C4-2B (cell line): ENCODE data around the gene CLNK.

Experiments
- CTCF ChIP-seq: fragments of 450-650 bp; conservative IDR thresholded peaks from 2 replicates; pipeline ENCODE4 v1.5.1; 2017; ENCODE audit warnings: mild to moderate bottlenecking
- ZFX ChIP-seq: fragments of 450-650 bp; IDR thresholded peaks from 2 replicates; pipeline ENCODE4 v1.6.1; 2017

GRCh38 chr4:10576236-10576635 is 108.3 kb downstream of the CLNK start:
- TF ChIP-seq CTCF (no peak), ZFX (no peak)
